Ishikawa (cell line): ENCODE measurements around the gene DSCAML1.

Experiments
- CEBPB ChIP-seq: IDR thresholded peaks from 2 replicates; pipeline ENCODE4 v1.6.1; 2012
- CREB1 ChIP-seq: IDR thresholded peaks from 2 replicates; pipeline ENCODE4 v1.6.1; 2012; ENCODE audit warnings: low read depth
- EGR1 ChIP-seq: IDR thresholded peaks from 2 replicates; pipeline ENCODE4 v1.6.1; 2012
- EP300 ChIP-seq: IDR thresholded peaks from 2 replicates; pipeline ENCODE4 v1.6.1; 2012; ENCODE audit warnings: borderline replicate concordance
- MAX ChIP-seq: IDR thresholded peaks from 2 replicates; pipeline ENCODE4 v1.6.1; 2012
- NFIC ChIP-seq: IDR thresholded peaks from 2 replicates; pipeline ENCODE4 v1.6.1; 2012
- RAD21 ChIP-seq: IDR thresholded peaks from 2 replicates; pipeline ENCODE4 v1.6.1; 2012; ENCODE audit warnings: low read depth
- REST ChIP-seq: IDR thresholded peaks from 2 replicates; pipeline ENCODE4 v1.6.1; 2012; ENCODE audit warnings: low read depth, mild to moderate bottlenecking
- TAF1 ChIP-seq: IDR thresholded peaks from 2 replicates; pipeline ENCODE4 v1.6.1; 2012; ENCODE audit warnings: low read depth, mild to moderate bottlenecking
- TCF12 ChIP-seq: IDR thresholded peaks from 2 replicates; pipeline ENCODE4 v1.6.1; 2012; ENCODE audit warnings: low read depth
- TEAD4 ChIP-seq: IDR thresholded peaks from 2 replicates; pipeline ENCODE4 v1.6.1; 2012
- USF1 ChIP-seq: IDR thresholded peaks from 2 replicates; pipeline ENCODE4 v1.6.1; 2012
- YY1 ChIP-seq: IDR thresholded peaks from 2 replicates; pipeline ENCODE4 v1.6.1; 2012; ENCODE audit warnings: low read depth
- ZBTB7A ChIP-seq: IDR thresholded peaks from 2 replicates; pipeline ENCODE4 v1.6.1; 2012; ENCODE audit warnings: low read depth

The DSCAML1 gene

GRCh38 chr11:117822074-117823033 is 25.3 kb upstream of the DSCAML1 start:
- TF ChIP-seq TAF1 (no peak), RAD21 (peak; percentile 58; the same call in 1 of the 2 replicates)

GRCh38 chr11:117821431-117821830 is 24.4 kb upstream of the DSCAML1 start:
- TF ChIP-seq REST: no peak
- no peak for TF ChIP-seq MAX
- TF ChIP-seq CEBPB: no peak
- no peak for TF ChIP-seq YY1
- no peak for TF ChIP-seq EP300
- no peak for TF ChIP-seq TAF1
- TF ChIP-seq RAD21: no peak
- no peak for TF ChIP-seq TCF12
- no peak for TF ChIP-seq TEAD4

GRCh38 chr11:117820516-117820915 is 23.5 kb upstream of the DSCAML1 start:
- TF ChIP-seq TAF1 (no peak), CREB1 (no peak)

GRCh38 chr11:117820071-117820470 is 23.1 kb upstream of the DSCAML1 start:
- no peak for TF ChIP-seq EP300
- no peak for TF ChIP-seq NFIC
- no peak for TF ChIP-seq TEAD4
- no peak for TF ChIP-seq TAF1
- TF ChIP-seq USF1: no peak

GRCh38 chr11:117819096-117820040 is 22.4 kb upstream of the DSCAML1 start:
- TF ChIP-seq RAD21 (peak; percentile 66), YY1 (no peak)

- TF ChIP-seq MAX: peak; percentile 41; the same call in 1 of the 2 replicates
- no peak for TF ChIP-seq CEBPB
- TF ChIP-seq EGR1: no peak
These were observed 21.2 kb upstream of the DSCAML1 start for GRCh38 chr11:117818041-117818873.

- TF ChIP-seq USF1: no peak
- 0 out of 2 replicates have a peak, but pooled peaks have one; percentile 24 for TF ChIP-seq MAX
- TF ChIP-seq EGR1: no peak
- no peak for TF ChIP-seq TCF12
- TF ChIP-seq RAD21: peak; percentile 87
- TF ChIP-seq ZBTB7A: no peak
- no peak for TF ChIP-seq NFIC
- TF ChIP-seq CEBPB: no peak
These were observed 20.5 kb upstream of the DSCAML1 start for GRCh38 chr11:117817368-117818040.
